ENCODE measurements around the gene ST7. TPM values are rescaled to one million over a fixed set of nuclear protein-coding genes. Genes with fewer than 3 reads are reported as not detected.
A peak's percentile ranks its signal among the peaks of the same experiment; 100 is the strongest.

ST7 gene
- total and polyA plus RNA-seq, 2 donors (not counting 1 experiment from before 2014, with no cell fraction given): 20.0 to 28.6 TPM

- Histone ChIP-seq H3K4me1 (ENCODE audit: control insufficient read depth, extremely low read depth, insufficient read depth, low read length) (peaks cover 13% of the 10 kb centered on the region), H3K36me3 (ENCODE audit: control insufficient read depth, insufficient read depth, low read length) (no peaks in the 10 kb centered on the region), H3K9me3 (ENCODE audit: control insufficient read depth, insufficient read depth, low read depth, low read length) (no peaks in the 10 kb centered on the region), H4K20me1 (ENCODE audit: control insufficient read depth, extremely low read depth, insufficient read depth, low read length) (no peaks in the 10 kb centered on the region), H3K4me2 (ENCODE audit: extremely low read depth, insufficient read depth, low read length) (peak overlapping the region; percentile 51), H3K9ac (ENCODE audit: insufficient read depth, low read length) (no peak overlapping the region), H3K79me2 (ENCODE audit: control insufficient read depth, insufficient read depth, low read length) (no peaks in the 10 kb centered on the region), H3K27ac (ENCODE audit: insufficient read depth, low read length) (peak overlapping the region; percentile 79), H3K4me3 (replicated peaks in 1 of 4; ENCODE audit: control extremely low read depth in 1 of 4, insufficient read depth in 1 of 4, low read depth in 3 of 4, low read length in 4 of 4) (peak overlapping the region in 1 of 4 experiments; percentile 21), H2AFZ (ENCODE audit: low read length) (no peak overlapping the region), H3K27me3 (ENCODE audit: control insufficient read depth, insufficient read depth, low read length) (no peaks in the 10 kb centered on the region)
- peak; percentile 73 to 89 for DNase-seq (ENCODE audit: low read depth in 2 of 2)
- TF ChIP-seq EZH2 (IDR thresholded peaks at IDR 0.05; ENCODE audit: low read length, missing control alignments): no peak
- no peak for TF ChIP-seq CTCF (conservative IDR thresholded peaks at IDR 0.05 in 1 of 2, IDR thresholded peaks at IDR 0.05 in 1 of 2; ENCODE audit: low read depth in 1 of 2, low read length in 2 of 2)
Observed at GRCh38 chr7:117269886-117270285, 316.6 kb downstream of the ST7 start.

GRCh38 chr7:117270371-117270770, 317.1 kb downstream of the ST7 start:
- peaks cover 13% of the 10 kb centered on the region for H3K4me1 ChIP-seq (ENCODE audit: control insufficient read depth, extremely low read depth, insufficient read depth, low read length)
- no peak overlapping the region for H3K4me3 ChIP-seq (replicated peaks in 1 of 4; ENCODE audit: control extremely low read depth in 1 of 4, insufficient read depth in 1 of 4, low read depth in 3 of 4, low read length in 4 of 4)
- no peak overlapping the region for H3K9ac ChIP-seq (ENCODE audit: insufficient read depth, low read length)
- no peaks in the 10 kb centered on the region for H3K27me3 ChIP-seq (ENCODE audit: control insufficient read depth, insufficient read depth, low read length)
- no peaks in the 10 kb centered on the region for H3K9me3 ChIP-seq (ENCODE audit: control insufficient read depth, insufficient read depth, low read depth, low read length)
- peak; percentile 19 to 63 for DNase-seq (ENCODE audit: low read depth in 2 of 2)
- no peaks in the 10 kb centered on the region for H4K20me1 ChIP-seq (ENCODE audit: control insufficient read depth, extremely low read depth, insufficient read depth, low read length)
- H3K27ac ChIP-seq (ENCODE audit: insufficient read depth, low read length): peak overlapping the region; percentile 79
- TF ChIP-seq EZH2 (IDR thresholded peaks at IDR 0.05; ENCODE audit: low read length, missing control alignments) (no peak), CTCF (conservative IDR thresholded peaks at IDR 0.05 in 1 of 2, IDR thresholded peaks at IDR 0.05 in 1 of 2; ENCODE audit: low read depth in 1 of 2, low read length in 2 of 2) (no peak)
- no peak overlapping the region for H3K4me2 ChIP-seq (ENCODE audit: extremely low read depth, insufficient read depth, low read length)
- H3K79me2 ChIP-seq (ENCODE audit: control insufficient read depth, insufficient read depth, low read length): no peaks in the 10 kb centered on the region
- no peaks in the 10 kb centered on the region for H3K36me3 ChIP-seq (ENCODE audit: control insufficient read depth, insufficient read depth, low read length)
- H2AFZ ChIP-seq (ENCODE audit: low read length): no peak overlapping the region

GRCh38 chr7:117271566-117271965, 318.3 kb downstream of the ST7 start:
- Histone ChIP-seq H3K27me3 (ENCODE audit: control insufficient read depth, insufficient read depth, low read length) (no peaks in the 10 kb centered on the region), H3K27ac (ENCODE audit: insufficient read depth, low read length) (no peak overlapping the region), H3K79me2 (ENCODE audit: control insufficient read depth, insufficient read depth, low read length) (no peaks in the 10 kb centered on the region), H3K9me3 (ENCODE audit: control insufficient read depth, insufficient read depth, low read depth, low read length) (no peaks in the 10 kb centered on the region), H3K4me2 (ENCODE audit: extremely low read depth, insufficient read depth, low read length) (no peak overlapping the region), H3K4me1 (ENCODE audit: control insufficient read depth, extremely low read depth, insufficient read depth, low read length) (peaks cover 13% of the 10 kb centered on the region), H3K4me3 (replicated peaks in 1 of 4; ENCODE audit: control extremely low read depth in 1 of 4, insufficient read depth in 1 of 4, low read depth in 3 of 4, low read length in 4 of 4) (no peak overlapping the region), H3K9ac (ENCODE audit: insufficient read depth, low read length) (no peak overlapping the region), H2AFZ (ENCODE audit: low read length) (no peak overlapping the region), H3K36me3 (ENCODE audit: control insufficient read depth, insufficient read depth, low read length) (no peaks in the 10 kb centered on the region), H4K20me1 (ENCODE audit: control insufficient read depth, extremely low read depth, insufficient read depth, low read length) (no peaks in the 10 kb centered on the region)
- DNase-seq (ENCODE audit: low read depth in 2 of 2): no peak
- no peak for TF ChIP-seq CTCF (conservative IDR thresholded peaks at IDR 0.05 in 1 of 2, IDR thresholded peaks at IDR 0.05 in 1 of 2; ENCODE audit: low read depth in 1 of 2, low read length in 2 of 2)
- no peak for TF ChIP-seq EZH2 (IDR thresholded peaks at IDR 0.05; ENCODE audit: low read length, missing control alignments)

Data from fibroblast of lung (primary cell).